ENCODE results near the gene MARCHF10.
"Not testable (repeated sequence)": the region's sequence is repeated elsewhere in the genome, so short reads cannot be mapped to it uniquely, and the experiment has no call there.

The MARCHF10 gene

GRCh38 chr17:62717889-62718288, 90.2 kb downstream of the MARCHF10 start:
- no peak for DNase-seq (ENCODE audit: low read depth)

GRCh38 chr17:62717589-62717855, 90.6 kb downstream of the MARCHF10 start:
- DNase-seq (ENCODE audit: low read depth): no peak

GRCh38 chr17:62716834-62717588, 91.1 kb downstream of the MARCHF10 start:
- DNase-seq (ENCODE audit: low read depth): no peak

- DNase-seq (ENCODE audit: low read depth): no peak
Measured at GRCh38 chr17:62715882-62716390, 92.2 kb downstream of the MARCHF10 start.

- DNase-seq (ENCODE audit: low read depth): no peak
Measured at GRCh38 chr17:62714016-62714777, 93.9 kb downstream of the MARCHF10 start.

- DNase-seq (ENCODE audit: low read depth): no peak
Measured at GRCh38 chr17:62713086-62713881, 94.8 kb downstream of the MARCHF10 start.

- no peak for DNase-seq (ENCODE audit: low read depth)
Measured at GRCh38 chr17:62712171-62712581, 95.9 kb downstream of the MARCHF10 start.

- DNase-seq (ENCODE audit: low read depth): no peak
Measured at GRCh38 chr17:62708587-62708986, 99.5 kb downstream of the MARCHF10 start.

GRCh38 chr17:62707425-62707739, 100.7 kb downstream of the MARCHF10 start:
- no peak for DNase-seq (ENCODE audit: low read depth)

- DNase-seq (ENCODE audit: low read depth): no peak
Measured at GRCh38 chr17:62706598-62707424, 101.3 kb downstream of the MARCHF10 start.

- no peak for DNase-seq (ENCODE audit: low read depth)
Measured at GRCh38 chr17:62705778-62706597, 102.1 kb downstream of the MARCHF10 start.

- DNase-seq (ENCODE audit: low read depth): no peak
Measured at GRCh38 chr17:62705156-62705777, 102.8 kb downstream of the MARCHF10 start.

GRCh38 chr17:62704381-62704971, 103.6 kb downstream of the MARCHF10 start:
- no peak for DNase-seq (ENCODE audit: low read depth)

GRCh38 chr17:62703776-62704380, 104.2 kb downstream of the MARCHF10 start:
- peak; percentile 66 for DNase-seq (ENCODE audit: low read depth)

GRCh38 chr17:62703261-62703775, 104.8 kb downstream of the MARCHF10 start:
- no peak for DNase-seq (ENCODE audit: low read depth)

GRCh38 chr17:62702746-62703260, 105.3 kb downstream of the MARCHF10 start:
- no peak for DNase-seq (ENCODE audit: low read depth)

- DNase-seq (ENCODE audit: low read depth): no peak
Measured at GRCh38 chr17:62701706-62702085, 106.4 kb downstream of the MARCHF10 start.

- no peak for DNase-seq (ENCODE audit: low read depth)
Measured at GRCh38 chr17:62700964-62701705, 107.0 kb downstream of the MARCHF10 start.

- not testable (repeated sequence) for DNase-seq (ENCODE audit: low read depth)
Measured at GRCh38 chr17:62698459-62698858, 109.7 kb downstream of the MARCHF10 start.

All from stimulated activated CD8-positive, alpha-beta memory T cell treated with anti-CD3 and anti-CD28 coated beads, Interleukin-12 subunit alpha, Interleukin-12 subunit beta, amount 100 ng/mL, for 4 hours (primary cell).